Measurements from ENCODE around the gene CELF5. TPM values are rescaled to one million over a fixed set of nuclear protein-coding genes. Genes with fewer than 3 reads are reported as not detected.

Gene CELF5
- total RNA-seq, 1 donor from 2014 or later: 0.49 TPM

DNA sequence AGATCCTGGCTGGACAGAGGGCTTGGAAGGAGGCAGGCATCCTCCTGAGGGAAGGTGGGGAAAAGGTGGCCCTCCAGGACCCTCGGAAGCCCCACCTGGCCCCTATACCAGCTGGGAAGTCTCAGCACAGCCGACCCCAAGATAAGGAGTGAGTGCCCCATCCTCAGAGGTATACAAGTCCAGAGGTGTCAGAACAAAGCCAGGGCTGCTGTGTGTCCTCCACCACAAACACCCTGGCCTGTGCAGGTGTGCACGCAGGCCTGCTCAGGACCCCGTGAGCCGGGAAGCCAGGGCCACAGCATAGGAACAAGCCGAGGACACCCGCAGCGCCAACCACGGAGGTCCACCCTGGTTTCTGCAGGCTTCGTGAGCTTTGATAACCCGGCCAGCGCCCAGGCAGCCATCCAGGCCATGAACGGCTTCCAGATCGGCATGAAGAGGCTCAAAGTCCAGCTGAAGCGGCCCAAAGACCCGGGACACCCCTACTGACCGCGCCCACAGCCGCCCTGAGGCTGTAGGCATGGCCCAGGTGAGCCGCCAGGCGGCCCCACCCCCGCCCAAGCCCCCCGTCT, 68.6 kb downstream of the CELF5 start:
- no peak for DNase-seq (ENCODE audit: low spot score)

DNA sequence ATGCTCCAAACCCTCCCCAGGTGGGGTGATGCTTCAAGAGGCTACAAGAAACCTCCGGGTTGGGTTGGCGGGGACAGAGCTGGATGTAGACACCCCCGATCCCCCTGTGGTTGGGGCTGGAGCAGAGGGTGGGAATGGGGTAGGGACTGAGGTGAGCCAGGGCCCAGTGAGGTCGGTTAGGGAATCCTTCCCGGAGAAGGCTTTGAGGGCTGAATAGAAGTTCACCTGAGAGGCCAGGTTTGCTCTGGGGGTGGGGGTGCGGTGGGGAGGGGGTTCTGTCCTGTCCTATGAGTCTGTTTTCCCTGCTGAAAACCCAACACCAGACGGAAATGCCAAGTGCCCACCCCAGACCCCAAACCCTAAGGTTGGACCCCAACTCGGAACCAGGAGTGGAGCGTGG, 69.1 kb downstream of the CELF5 start:
- no peak for DNase-seq (ENCODE audit: low spot score)

DNA sequence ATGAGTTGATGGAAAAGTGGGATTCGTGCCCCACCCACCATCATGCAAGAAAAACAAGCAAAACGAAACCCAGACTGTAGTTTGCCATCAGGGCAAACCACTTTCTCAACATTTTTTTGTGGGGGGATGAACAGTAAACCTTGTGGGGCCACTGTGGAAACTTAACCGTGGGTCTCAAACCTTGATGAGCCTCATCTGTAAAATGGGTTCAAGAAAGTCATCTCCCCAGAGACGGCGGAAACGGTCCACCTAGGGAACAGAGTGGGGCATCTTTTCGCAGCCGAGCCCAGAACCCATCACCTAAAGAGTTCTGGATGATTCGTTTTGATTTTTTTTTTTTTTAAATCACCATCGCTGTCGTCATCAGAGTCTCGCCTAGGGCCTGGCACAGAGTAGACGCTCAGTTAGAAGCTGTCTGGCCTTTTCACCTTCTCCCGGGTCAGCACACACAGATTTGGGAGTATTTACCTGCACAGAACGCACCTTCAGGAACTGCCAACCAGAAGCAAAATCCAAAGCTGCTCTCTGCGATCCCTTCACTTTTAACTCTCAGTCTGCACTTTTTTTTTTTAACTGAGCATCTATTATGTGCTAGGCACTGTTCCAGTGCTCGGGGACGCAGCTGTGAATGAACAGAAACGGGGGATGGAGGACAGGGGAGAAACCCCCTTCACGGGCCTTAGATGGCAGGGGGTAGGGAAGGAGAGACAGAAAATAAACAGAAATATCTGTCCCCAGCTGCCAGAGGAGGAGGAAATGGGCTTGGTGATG, 69.8 kb downstream of the CELF5 start:
- no peak for DNase-seq (ENCODE audit: low spot score)

DNA sequence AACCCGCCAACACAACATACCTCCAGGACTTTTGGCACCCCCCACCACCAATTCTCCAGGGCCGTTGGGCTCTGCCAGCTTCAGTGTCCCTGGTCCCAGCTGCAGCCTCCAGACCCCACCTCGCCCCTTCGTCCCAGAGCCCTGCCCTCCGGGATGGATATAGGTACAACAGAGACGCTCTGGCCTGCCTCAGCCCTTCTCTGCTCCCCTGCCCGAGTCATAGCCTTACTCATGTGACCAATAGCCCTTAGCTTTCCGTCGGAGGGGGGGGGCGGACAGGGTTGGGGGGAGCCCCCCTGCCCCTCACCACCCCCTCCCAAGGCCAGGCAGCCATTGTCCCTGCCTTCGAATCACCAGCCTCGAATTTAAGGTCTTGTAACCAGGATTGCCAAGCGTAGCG, 71.1 kb downstream of the CELF5 start:
- DNase-seq (ENCODE audit: low spot score): no peak

DNA sequence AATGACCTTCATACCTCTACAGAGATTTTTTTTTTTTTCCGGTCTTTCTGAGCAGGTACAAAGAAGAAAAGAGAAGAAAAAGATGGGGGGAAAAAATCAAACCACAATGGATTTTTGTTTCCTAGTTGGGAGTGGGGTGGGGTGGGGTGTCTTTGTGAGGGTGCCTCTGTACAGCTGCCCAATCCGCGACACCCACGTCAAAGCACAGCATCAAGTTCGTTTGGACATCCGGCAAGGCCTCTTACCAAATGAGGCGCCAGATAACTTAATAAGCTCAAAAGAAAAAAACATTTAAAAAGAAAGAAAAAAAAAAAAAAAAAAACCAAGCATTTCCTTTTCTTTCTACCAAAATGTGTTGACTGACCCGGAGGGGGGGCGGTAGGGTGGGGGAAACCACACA, 71.6 kb downstream of the CELF5 start:
- DNase-seq (ENCODE audit: low spot score): no peak

DNA sequence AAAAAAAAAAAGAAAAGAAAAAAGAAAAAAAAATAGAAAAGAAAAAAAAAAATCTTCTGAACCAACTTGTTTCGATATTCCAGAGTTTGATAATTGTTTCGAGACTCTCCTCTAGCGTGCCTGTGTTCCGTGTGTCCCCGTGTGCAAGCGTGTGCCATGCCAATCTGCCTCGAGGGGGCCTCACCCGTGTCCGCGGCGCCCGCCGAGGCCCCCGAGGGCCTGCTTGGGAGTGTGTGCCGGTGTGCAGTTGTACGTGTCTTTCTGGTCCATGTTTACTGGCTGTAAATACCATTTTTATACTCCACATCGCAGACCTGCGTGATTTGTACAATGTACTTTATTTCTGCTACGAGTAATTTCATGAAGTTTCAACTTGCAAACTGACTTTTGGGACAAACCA, 72.0 kb downstream of the CELF5 start:
- DNase-seq (ENCODE audit: low spot score): no peak

DNA sequence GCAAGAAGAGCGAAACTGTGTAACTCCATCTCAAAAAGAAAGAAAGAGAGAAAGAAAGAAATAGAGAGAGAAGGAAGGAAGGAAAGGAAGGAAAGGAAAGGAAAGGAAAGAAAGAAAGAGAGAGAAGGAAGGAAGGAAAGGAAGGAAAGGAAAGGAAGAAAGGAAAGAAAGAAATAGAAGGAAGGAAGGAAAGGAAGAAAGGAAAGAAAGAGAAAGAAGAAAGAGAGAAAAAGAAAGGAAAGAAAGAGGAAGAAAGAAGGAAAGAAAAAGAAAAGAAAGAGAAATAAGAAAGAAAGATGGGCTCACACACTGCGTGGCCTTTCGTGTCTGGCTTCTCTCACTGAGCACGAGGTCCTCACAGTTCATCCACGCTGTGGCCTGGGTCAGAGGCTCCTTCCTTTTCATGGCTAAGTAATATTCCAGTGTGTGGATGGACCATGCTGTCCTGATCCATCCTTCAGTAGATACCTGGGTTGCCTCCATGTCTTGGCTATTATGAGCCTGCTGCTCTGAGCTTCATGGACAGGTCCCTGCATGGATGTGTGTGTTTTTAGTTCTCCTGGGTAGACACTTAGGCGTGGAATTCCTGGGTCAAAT, 74.5 kb downstream of the CELF5 start:
- DNase-seq (ENCODE audit: low spot score): no peak

DNA sequence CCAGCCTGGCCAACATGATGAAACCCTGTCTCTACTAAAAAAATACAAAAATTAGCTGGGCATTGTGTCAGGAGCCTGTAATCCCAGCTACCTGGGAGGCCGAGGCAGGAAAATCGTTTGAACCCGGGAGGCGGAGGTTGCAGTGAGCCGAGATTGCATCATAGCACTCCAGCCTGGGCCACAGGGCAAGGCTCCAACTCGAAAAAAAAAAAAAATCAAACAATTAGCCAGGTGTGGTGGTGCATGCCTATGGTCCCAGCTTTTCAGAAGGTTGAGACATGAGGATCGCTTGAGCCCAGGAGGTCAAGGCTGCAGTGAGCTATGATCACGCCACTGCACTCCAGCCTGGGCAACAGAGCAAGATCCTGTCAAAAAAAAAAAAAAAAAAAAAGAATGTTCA, 76.1 kb downstream of the CELF5 start:
- DNase-seq (ENCODE audit: low spot score): peak; percentile 49

DNA sequence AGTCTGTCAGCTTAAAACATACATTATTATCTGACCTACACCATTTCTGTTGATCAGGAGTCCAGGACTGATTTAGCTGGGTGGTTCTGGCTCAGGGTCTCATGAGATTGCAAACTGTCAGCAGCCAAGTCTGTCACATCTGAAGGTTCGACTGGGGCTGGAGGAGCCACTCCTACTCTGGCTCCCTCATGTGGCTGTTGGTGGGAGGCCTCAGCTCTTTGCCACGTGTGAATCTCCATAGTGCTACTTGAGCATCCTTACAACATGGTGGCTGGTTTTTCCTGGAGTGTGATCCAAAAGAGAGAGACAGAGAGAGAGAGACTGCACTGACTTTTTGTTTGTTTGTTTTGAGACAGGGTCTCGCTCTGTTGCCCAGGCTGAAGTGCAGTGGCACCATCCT, 78.3 kb downstream of the CELF5 start:
- DNase-seq (ENCODE audit: low spot score): no peak

DNA sequence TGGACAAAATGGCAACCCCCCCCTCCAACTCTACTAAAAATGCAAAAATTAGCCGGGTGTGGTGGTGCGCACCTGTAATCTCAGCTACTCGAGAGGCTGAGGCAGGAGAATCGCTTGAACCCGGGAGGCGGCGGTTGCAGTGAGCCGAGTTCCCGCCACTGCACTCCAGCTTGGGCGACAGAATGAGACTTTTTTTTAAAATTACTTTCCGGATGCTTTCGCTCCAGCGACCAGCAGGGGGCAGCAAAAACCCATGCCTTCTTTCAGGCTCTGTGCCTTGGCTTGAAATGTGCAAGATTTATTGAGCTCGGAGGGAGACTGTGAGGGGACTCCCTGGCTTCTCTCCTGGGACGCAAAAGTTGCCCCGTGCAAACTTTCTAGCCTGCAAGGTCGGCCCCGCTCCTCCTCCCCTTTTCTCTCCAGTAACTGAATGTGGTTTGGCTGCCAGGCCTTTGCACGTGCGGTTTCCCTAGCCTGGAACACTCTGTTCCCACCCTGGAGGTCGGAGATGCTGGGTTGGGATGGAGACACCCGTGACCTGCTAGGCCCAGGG, 80.5 kb downstream of the CELF5 start:
- DNase-seq (ENCODE audit: low spot score): peak; percentile 78

DNA sequence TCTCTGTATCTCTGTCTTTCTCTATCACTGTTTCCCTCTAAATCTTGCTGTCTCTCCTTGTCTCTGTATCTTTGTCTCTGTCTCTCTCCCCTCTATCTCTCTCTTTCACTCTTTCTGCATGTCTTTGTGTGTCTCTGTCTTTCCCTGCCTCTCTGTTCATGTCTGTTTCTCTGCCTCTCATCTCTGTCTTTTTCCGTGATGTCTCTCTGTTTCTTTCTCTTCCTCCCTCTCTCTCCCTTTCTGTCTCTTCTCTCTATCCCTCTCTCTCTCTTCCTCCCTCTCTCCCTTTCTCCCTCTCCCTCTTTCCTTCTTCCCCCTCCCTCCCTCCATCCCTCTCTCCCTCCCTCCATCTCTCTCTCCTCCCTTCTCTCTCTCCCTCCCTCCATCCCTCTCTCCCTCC, 85.3 kb downstream of the CELF5 start:
- DNase-seq (ENCODE audit: low spot score): no peak

DNA sequence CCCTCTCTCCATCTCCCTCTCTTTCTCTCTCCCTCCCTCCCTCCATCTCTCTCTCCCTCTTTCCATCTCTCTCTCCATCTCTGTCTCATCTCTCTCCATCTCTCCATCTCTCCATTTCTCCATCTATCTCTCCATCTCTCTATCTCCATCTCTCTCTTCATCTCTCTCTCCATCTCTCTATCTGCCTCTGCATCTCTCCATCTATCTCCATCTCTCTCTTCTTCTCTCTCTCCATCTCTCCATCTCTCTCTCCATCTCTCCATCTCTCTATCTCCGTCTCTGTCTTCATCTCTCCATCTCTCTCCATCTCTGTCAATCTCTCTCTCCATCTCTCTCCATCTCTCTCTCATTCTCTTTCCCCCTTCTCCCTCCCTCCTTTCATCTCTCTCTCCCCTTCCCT, 85.8 kb downstream of the CELF5 start:
- no peak for DNase-seq (ENCODE audit: low spot score)

DNA sequence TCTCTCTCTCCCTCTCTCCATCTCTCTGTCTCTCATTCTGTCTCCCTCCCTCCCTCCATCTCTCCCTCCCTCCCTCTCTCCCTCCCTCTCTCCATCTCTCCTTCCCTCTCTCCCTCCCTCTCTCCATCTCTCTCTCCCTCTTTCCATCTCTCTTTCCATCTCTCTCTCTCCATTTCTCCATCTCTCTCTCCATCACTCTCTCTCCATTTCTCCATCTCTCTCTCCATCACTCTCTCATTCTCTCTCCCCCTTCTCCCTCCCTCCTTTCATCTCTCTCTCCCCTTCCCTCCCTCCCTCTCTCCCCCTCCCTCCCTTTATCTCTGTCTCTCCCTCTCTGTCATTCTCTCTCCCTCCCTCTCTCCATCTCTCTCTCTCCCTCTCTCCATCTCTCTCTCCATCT, 86.2 kb downstream of the CELF5 start:
- no peak for DNase-seq (ENCODE audit: low spot score)

DNA sequence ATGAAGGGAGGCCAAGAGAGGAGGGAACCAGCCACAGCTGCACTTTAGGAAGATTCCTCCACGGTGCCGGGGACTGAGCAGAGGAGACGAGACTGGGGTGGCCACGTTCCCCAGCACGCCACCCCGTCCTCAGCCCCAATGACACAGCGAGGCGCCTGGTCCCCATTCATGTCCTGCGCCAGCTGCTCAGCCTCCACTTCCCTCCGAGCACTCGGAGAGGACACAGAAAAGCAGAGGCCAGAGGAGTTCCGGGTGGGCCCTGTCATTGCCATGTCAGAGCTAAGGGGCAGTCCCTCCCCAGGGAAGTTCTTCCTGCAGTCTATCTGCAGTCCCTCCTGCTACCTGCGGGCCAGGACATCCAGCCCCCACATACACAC, 88.7 kb downstream of the CELF5 start:
- DNase-seq (ENCODE audit: low spot score): no peak

DNA sequence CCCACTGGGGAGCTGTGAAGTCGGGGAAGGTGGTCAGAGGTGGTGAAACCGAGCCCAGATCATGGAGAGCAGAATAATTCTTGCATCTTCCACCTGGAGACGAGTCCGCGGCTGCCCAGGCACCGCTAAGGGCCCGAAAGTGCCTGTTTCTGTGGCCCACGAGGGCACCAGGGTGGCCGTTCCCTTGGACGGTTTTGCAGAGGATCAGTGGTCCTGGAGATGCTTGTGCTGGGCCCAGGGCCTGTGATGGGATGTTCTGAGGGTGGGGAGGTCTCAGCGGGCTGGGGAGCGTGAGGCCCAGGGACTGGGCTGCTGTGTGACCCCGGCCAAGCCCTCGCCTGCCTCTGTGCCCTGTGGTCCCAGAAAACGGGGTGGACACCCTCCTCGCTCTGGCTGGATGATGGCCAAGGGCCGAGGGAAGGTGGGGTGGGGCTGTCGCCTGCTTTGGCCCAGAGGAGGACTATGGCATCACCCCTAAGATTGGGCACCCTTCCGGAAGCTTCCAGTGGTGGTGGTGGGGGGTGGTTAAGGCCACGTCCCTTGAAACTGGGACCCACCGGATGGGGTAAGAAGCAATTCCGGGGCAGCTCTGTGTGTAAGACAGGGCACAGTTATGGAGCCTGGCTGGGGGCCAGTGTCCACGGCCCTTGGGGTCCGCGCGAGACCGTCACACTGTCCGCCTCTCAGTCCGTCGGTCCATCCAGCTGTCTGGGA, 90.7 kb downstream of the CELF5 start:
- no peak for DNase-seq (ENCODE audit: low spot score)

DNA sequence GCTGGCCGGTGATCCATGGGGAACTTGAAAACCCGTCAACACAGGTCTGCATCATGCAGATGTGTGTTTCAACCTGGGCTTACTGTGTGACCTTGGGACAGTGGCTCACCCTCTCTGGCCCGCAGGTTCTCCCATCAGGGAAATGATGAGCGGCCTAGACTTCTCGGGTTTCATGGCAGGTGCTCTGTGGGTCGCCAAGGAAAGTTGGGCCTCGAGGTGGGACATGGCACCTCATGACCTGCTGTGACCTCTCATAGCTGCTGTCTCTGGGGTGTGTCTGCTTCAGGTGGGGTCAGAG, 91.2 kb downstream of the CELF5 start:
- DNase-seq (ENCODE audit: low spot score): no peak

DNA sequence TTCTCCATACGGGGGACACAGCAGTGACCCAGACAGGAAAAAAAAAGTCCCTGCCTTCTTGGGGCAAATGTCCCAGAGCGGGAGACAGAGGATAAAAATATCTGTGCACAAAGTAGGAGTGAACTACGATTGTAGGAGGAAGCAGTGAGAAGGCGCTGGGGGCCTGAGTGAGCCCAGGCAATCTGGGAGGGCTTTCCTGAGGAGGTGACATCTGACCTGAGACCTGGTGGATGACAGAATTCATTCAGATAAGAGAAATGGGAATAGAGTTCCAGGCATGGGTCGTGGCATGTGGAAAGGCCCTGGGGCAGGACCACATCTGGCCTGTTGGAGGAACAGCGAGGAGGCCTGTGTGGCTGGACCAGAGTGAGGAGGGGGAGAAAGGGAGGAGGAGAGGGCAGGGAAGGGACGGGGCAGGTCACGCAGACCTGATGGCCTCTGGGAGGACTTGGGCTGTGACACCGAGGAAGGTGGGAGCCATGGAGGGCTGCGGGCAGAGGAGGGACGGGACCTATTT, 91.7 kb downstream of the CELF5 start:
- DNase-seq (ENCODE audit: low spot score): no peak

DNA sequence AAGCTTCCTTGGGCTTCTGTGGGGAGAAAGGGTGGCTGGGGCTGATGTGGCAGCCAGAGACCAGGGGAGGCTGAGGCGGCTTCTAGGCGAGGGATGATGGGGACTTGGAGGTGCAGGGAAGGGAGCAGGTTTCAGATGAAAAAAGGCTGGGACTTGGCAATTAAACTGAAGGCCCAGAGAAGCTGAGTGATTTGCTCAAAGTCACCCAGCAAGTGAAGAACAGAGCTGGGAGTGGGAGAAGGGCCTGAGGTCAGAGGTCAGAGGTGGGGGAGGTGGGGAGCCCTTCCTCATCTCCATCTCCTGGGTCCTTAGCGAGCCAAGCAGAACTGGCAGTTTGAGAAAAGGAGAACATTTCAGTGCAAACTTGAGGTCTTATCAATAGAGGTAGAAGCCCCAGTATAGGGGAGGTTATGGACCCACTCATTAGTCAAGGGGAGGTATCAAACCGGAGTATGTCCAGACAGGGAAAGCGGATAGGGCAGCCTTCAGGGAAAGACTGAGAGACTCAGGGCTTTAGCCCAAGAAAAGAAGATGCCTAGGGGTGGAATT, 92.3 kb downstream of the CELF5 start:
- no peak for DNase-seq (ENCODE audit: low spot score)

DNA sequence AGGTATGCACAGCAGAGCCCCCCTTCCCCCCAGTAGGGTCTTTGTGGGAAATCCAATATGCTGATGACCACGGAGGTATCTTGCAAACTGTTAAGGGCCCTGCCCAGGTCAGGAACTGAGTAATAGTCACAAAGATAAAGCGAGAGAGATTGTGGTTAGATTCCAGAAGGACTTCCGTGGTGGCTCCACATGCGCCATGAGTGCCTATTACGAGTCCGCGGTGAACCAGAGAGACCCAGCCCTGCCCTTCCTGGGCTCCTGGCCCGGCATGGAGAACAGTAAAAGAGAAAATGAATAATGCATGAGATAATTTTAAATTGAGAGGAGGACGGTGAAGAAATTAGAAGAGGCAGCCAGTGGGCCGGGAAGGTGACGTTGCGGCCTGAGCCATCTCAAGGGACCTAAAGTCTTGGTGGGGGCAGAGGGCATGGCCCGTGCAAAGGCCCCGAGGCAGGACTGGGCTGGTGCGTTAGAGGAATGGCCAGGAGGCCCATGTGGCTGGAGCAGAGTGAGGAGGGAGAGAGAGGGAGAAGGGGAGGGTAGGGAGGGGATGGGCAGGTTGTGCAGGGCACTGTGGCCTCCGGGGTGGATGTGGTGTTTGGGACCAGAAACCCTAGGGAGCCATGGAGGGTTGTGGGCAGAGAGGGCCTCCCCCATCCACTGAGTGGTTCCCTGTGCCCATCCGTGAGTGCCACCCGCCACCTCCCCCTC, 95.3 kb downstream of the CELF5 start:
- no peak for DNase-seq (ENCODE audit: low spot score)

DNA sequence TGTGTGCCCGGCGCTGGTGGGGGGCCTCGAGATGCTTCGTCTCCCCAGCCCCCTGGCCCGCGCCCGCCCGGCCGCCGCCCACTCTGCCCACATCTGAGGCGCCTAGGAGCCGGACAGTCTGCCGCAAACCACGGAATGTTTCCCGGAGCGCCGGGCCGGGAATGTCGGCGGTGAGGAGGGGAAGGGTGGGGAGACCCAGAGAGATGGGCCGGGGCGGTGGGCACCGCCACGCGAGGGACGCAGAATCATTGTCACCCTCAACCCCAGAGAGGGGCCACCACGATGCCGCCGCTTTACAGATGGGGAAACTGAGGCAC, 95.9 kb downstream of the CELF5 start:
- DNase-seq (ENCODE audit: low spot score): no peak

DNA sequence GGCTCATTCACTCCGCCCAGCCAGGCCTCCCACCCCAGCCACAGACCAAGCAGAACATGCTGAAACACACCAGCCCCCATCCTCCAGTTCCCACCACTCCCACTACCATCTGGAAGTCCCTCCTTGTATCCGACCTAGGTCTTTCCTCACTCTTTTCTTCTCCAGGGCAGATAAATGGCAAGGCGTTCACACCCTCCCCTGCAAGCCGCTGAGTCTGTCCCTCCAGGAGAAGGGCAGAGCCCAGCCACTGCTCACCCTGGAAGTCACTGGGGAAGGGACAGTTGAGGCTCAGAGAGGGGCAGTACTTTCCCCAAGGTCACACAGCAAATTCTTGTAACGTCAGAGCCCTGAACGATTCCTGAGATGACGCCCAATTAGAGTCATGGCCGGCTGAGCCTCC, 96.4 kb downstream of the CELF5 start:
- no peak for DNase-seq (ENCODE audit: low spot score)

DNA sequence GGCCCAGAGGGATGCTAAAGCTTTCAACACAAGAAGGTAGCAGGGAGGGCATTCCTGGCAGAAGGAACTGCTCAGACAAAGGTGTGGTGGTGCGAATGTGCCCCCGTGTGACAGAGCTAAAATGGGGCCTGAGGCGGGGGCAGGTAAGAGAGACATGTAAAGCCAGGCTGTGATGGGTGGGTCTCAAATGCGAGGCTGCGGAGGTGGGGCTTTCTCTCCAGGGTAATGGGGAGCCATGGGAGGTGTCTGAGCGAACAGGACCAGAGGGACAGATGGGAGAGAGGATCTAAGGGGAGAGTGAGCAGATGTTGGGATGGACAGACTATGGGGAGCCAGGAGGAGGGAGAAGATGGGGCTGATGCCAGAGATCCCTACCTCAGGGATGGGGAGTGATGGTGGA, 97.2 kb downstream of the CELF5 start:
- no peak for DNase-seq (ENCODE audit: low spot score)
